NB4 (cell line): ENCODE data around the gene DNAH8.
A peak's percentile ranks its signal among the peaks of the same experiment; 100 is the strongest.

Source experiments
- MAX ChIP-seq: IDR thresholded peaks from 2 replicates; pipeline ENCODE4 v1.6.1; 2011; ENCODE audit warnings: low read depth, low read length
- MYC ChIP-seq: IDR thresholded peaks from 2 replicates; pipeline ENCODE4 v1.6.1; 2011; ENCODE audit warnings: low read depth, low read length
- POLR2A ChIP-seq: IDR thresholded peaks from 2 replicates; pipeline ENCODE4 v1.6.1; 2011; ENCODE audit warnings: mild to moderate bottlenecking; ENCODE audit not compliant: insufficient read length; ENCODE audit errors: extremely low read depth
- TF ChIP-seq, protein P1 (sequence below): IDR thresholded peaks from one replicate; pipeline ENCODE4 v1.5.1; 2012; ENCODE audit warnings: low read depth, low read length

- TF ChIP-seq, protein P1, sequence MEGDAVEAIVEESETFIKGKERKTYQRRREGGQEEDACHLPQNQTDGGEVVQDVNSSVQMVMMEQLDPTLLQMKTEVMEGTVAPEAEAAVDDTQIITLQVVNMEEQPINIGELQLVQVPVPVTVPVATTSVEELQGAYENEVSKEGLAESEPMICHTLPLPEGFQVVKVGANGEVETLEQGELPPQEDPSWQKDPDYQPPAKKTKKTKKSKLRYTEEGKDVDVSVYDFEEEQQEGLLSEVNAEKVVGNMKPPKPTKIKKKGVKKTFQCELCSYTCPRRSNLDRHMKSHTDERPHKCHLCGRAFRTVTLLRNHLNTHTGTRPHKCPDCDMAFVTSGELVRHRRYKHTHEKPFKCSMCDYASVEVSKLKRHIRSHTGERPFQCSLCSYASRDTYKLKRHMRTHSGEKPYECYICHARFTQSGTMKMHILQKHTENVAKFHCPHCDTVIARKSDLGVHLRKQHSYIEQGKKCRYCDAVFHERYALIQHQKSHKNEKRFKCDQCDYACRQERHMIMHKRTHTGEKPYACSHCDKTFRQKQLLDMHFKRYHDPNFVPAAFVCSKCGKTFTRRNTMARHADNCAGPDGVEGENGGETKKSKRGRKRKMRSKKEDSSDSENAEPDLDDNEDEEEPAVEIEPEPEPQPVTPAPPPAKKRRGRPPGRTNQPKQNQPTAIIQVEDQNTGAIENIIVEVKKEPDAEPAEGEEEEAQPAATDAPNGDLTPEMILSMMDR = peak; percentile 4
- TF ChIP-seq MAX (no peak), POLR2A (no peak), MYC (no peak)
Observed at GRCh38 chr6:38720295-38720694, 5.2 kb downstream of the DNAH8 start.
